SH-SY5Y (cell line): Measurements from ENCODE around the gene SNAP25.

Experiments
- GATA2 ChIP-seq: IDR thresholded peaks from 2 replicates; pipeline ENCODE4 v1.6.1; 2011; ENCODE audit warnings: mild to moderate bottlenecking, low read depth, low read length
- GATA3 ChIP-seq: IDR thresholded peaks from 2 replicates; pipeline ENCODE4 v1.6.1; 2011; ENCODE audit warnings: low read depth, mild to moderate bottlenecking, low read length, moderate library complexity

DNA sequence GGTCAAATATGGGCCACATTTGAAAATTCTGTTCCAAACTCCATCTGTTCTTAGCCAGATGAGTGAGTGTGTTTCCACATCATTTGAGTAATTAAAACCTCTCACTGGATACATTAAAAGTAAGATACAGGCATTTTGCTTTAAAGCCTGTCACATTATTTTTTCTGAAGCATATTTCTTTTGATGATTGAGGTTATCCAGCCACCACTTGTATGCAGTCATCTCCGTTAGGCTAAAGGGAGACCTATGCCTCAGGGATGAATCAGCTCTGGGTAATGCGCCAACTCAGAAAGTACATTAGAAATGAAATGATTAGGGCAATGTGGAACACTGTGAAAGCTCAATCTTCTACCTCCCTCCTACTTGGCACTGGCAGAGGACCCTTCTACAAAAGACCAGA, 90.7 kb downstream of the SNAP25 start:
- TF ChIP-seq GATA2 (peak; percentile 56), GATA3 (no peak)
